Mesendoderm (in vitro differentiated cells): ENCODE data around the gene MARS1.
"Not testable (repeated sequence)": the region's sequence is repeated elsewhere in the genome, so short reads cannot be mapped to it uniquely, and the experiment has no call there.

Source experiments
- DNase-seq: peaks from one replicate; pipeline ENCODE4 v3.0.0; 2013
- H2AK5ac ChIP-seq: 2 replicates; pipeline ENCODE4 v1.6.1; 2013; ENCODE audit warnings: low read length, inconsistent platforms
- H2BK120ac ChIP-seq: 2 replicates; pipeline ENCODE4 v1.6.1; 2013; ENCODE audit warnings: low read depth, mild to moderate bottlenecking, low read length, moderate library complexity, mixed read lengths
- H2BK15ac ChIP-seq: replicated peaks from 2 replicates; pipeline ENCODE4 v1.6.1; 2013; ENCODE audit warnings: low read depth, mild to moderate bottlenecking, moderate library complexity
- H2BK5ac ChIP-seq: 2 replicates; pipeline ENCODE4 v1.6.1; 2013; ENCODE audit warnings: low read length, inconsistent platforms
- H3K18ac ChIP-seq: 2 replicates; pipeline ENCODE4 v1.6.1; 2013; ENCODE audit warnings: mild to moderate bottlenecking, low read length, mixed read lengths
- H3K23ac ChIP-seq: one replicate; pipeline ENCODE4 v1.6.1; 2013; ENCODE audit warnings: low read length
- H3K27ac ChIP-seq: 2 replicates; pipeline ENCODE4 v1.5.1; 2013; ENCODE audit warnings: low read depth, mild to moderate bottlenecking, inconsistent platforms, low read length, moderate library complexity
- H3K27me3 ChIP-seq: 2 replicates; pipeline ENCODE4 v1.6.1; 2013; ENCODE audit warnings: low read length, control low read depth, mild to moderate bottlenecking, inconsistent platforms; ENCODE audit not compliant: insufficient read depth, poor library complexity
- H3K36me3 ChIP-seq: 2 replicates; pipeline ENCODE4 v1.6.1; 2013; ENCODE audit warnings: low read length, inconsistent platforms; ENCODE audit not compliant: control insufficient read depth, insufficient read depth
- H3K4ac ChIP-seq: one replicate; pipeline ENCODE4 v1.6.1; 2013; ENCODE audit warnings: low read depth, mild to moderate bottlenecking, low read length, moderate library complexity
- H3K4me1 ChIP-seq: 2 replicates; pipeline ENCODE4 v1.6.1; 2013; ENCODE audit warnings: low read depth, low read length, inconsistent platforms; ENCODE audit not compliant: control insufficient read depth
- H3K4me2 ChIP-seq: 2 replicates; pipeline ENCODE4 v1.6.1; 2013; ENCODE audit warnings: low read length
- H3K4me3 ChIP-seq: 2 replicates; pipeline ENCODE4 v1.5.1; 2013; ENCODE audit warnings: mild to moderate bottlenecking, low read length
- H3K56ac ChIP-seq: one replicate; pipeline ENCODE4 v1.6.1; 2013; ENCODE audit warnings: low read length
- H3K79me1 ChIP-seq: 2 replicates; pipeline ENCODE4 v1.6.1; 2013; ENCODE audit warnings: low read length, inconsistent platforms
- H3K79me2 ChIP-seq: 2 replicates; pipeline ENCODE4 v1.6.1; 2013; ENCODE audit warnings: mild to moderate bottlenecking, low read length; ENCODE audit not compliant: control insufficient read depth, insufficient read depth
- H3K9ac ChIP-seq: 2 replicates; pipeline ENCODE4 v1.6.1; 2013; ENCODE audit warnings: low read length, inconsistent platforms
- H4K5ac ChIP-seq: one replicate; pipeline ENCODE4 v1.6.1; 2013; ENCODE audit warnings: low read length
- H4K8ac ChIP-seq: one replicate; pipeline ENCODE4 v1.6.1; 2013; ENCODE audit warnings: low read depth, mild to moderate bottlenecking, control low read depth, low read length, moderate library complexity
- WGBS: extraction: QIAGEN DNeasy Blood & Tissue Kit; methylation state at CpG from one replicate; pipeline ENCODE4 v1.1.7; 2013; ENCODE audit warnings: low lambda C conversion rate, missing lambda C conversion rate; ENCODE audit not compliant: insufficient coverage; ENCODE audit errors: extremely low coverage; 5-methylcytosine and 5-hydroxymethylcytosine counted together

Gene MARS1

GRCh38 chr12:57515408-57515933 lies 27.6 kb downstream of the MARS1 start:
- Histone ChIP-seq H2BK5ac (no peak overlapping the region), H3K27me3 (no peaks in the 10 kb centered on the region), H3K9ac (no peak overlapping the region), H3K4me2 (no peak overlapping the region), H4K5ac (no peak overlapping the region), H3K18ac (no peak overlapping the region), H2BK15ac (no peak overlapping the region), H3K4me1 (peaks cover 2% of the 10 kb centered on the region), H3K36me3 (peaks cover 39% of the 10 kb centered on the region), H3K4me3 (no peak overlapping the region), H3K4ac (no peak overlapping the region), H2BK120ac (no peak overlapping the region), H3K27ac (no peak overlapping the region), H2AK5ac (no peak overlapping the region), H3K56ac (no peak overlapping the region), H3K23ac (no peak overlapping the region), H3K79me1 (peaks cover 6% of the 10 kb centered on the region), H3K79me2 (peaks cover 5% of the 10 kb centered on the region), H4K8ac (no peak overlapping the region)
- WGBS = no CpG with 5 or more reads among the region's 3 CpGs
- no peak for DNase-seq

DNA sequence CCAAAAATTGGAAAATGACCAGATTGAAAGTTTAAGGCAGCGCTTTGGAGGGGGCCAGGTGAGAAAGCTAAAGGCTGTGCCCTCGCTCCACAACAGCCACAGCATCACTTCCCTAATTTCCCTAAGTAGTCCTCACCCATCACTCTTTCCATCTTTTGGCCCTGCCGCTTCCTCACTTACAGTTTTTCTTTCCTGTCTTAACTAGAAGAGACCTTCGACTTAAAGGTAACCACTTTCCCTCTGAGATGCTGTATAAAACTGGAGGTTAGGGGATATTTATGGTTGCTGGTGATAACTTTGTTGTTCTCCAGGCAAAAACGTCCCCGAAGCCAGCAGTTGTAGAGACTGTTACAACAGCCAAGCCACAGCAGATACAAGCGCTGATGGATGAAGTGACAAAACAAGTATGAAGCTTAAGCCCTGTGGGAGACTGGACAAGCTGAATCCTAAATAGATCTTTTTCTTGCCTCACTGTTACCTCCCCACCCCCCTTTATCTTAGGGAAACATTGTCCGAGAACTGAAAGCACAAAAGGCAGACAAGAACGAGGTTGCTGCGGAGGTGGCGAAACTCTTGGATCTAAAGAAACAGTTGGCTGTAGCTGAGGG lies 28.2 kb downstream of the MARS1 start:
- no peak overlapping the region for H3K56ac ChIP-seq
- peaks cover 6% of the 10 kb centered on the region for H3K79me1 ChIP-seq
- H2AK5ac ChIP-seq = no peak overlapping the region
- no peak overlapping the region for H3K4me3 ChIP-seq
- no peak overlapping the region for H2BK15ac ChIP-seq
- no CpG with 5 or more reads among the region's 11 CpGs for WGBS
- H3K18ac ChIP-seq = no peak overlapping the region
- no peak overlapping the region for H3K4ac ChIP-seq
- no peak overlapping the region for H2BK5ac ChIP-seq
- peaks cover 2% of the 10 kb centered on the region for H3K4me1 ChIP-seq
- H4K8ac ChIP-seq = no peak overlapping the region
- no peak overlapping the region for H3K4me2 ChIP-seq
- H3K27ac ChIP-seq = no peak overlapping the region
- no peak overlapping the region for H3K9ac ChIP-seq
- H3K36me3 ChIP-seq = peaks cover 39% of the 10 kb centered on the region
- H3K27me3 ChIP-seq = no peaks in the 10 kb centered on the region
- H3K79me2 ChIP-seq = peaks cover 5% of the 10 kb centered on the region
- H4K5ac ChIP-seq = no peak overlapping the region
- DNase-seq = no peak
- H3K23ac ChIP-seq = no peak overlapping the region
- no peak overlapping the region for H2BK120ac ChIP-seq

GRCh38 chr12:57516617-57517153 lies 28.8 kb downstream of the MARS1 start:
- peaks cover 6% of the 10 kb centered on the region for H3K79me1 ChIP-seq
- peaks cover 6% of the 10 kb centered on the region for H3K4me1 ChIP-seq
- H3K79me2 ChIP-seq = peaks cover 5% of the 10 kb centered on the region
- no peak overlapping the region for H2BK5ac ChIP-seq
- no peak for DNase-seq
- peaks cover 36% of the 10 kb centered on the region for H3K36me3 ChIP-seq
- H3K4me3 ChIP-seq = no peak overlapping the region
- H4K5ac ChIP-seq = no peak overlapping the region
- H3K23ac ChIP-seq = peak overlapping the region; percentile 74
- no peak overlapping the region for H2BK120ac ChIP-seq
- H3K27ac ChIP-seq = no peak overlapping the region
- no peaks in the 10 kb centered on the region for H3K27me3 ChIP-seq
- H3K9ac ChIP-seq = no peak overlapping the region
- no peak overlapping the region for H3K18ac ChIP-seq
- H3K56ac ChIP-seq = no peak overlapping the region
- no peak overlapping the region for H2BK15ac ChIP-seq
- no peak overlapping the region for H3K4me2 ChIP-seq
- no CpG with 5 or more reads among the region's 11 CpGs for WGBS
- H2AK5ac ChIP-seq = no peak overlapping the region
- H3K4ac ChIP-seq = no peak overlapping the region
- no peak overlapping the region for H4K8ac ChIP-seq

GRCh38 chr12:57517187-57517586 lies 29.3 kb downstream of the MARS1 start:
- Histone ChIP-seq H3K4me2 (no peak overlapping the region), H4K5ac (no peak overlapping the region), H3K56ac (no peak overlapping the region), H2BK5ac (no peak overlapping the region), H3K4me1 (peaks cover 6% of the 10 kb centered on the region), H2AK5ac (no peak overlapping the region), H3K9ac (no peak overlapping the region), H3K4ac (no peak overlapping the region), H3K23ac (no peak overlapping the region), H3K79me2 (peaks cover 5% of the 10 kb centered on the region), H3K18ac (no peak overlapping the region), H3K36me3 (peaks cover 31% of the 10 kb centered on the region), H3K27me3 (no peaks in the 10 kb centered on the region), H3K4me3 (no peak overlapping the region), H3K27ac (no peak overlapping the region), H2BK120ac (no peak overlapping the region), H3K79me1 (peaks cover 6% of the 10 kb centered on the region), H4K8ac (no peak overlapping the region), H2BK15ac (no peak overlapping the region)
- no CpG with 5 or more reads among the region's 1 CpG for WGBS
- DNase-seq = no peak

DNA sequence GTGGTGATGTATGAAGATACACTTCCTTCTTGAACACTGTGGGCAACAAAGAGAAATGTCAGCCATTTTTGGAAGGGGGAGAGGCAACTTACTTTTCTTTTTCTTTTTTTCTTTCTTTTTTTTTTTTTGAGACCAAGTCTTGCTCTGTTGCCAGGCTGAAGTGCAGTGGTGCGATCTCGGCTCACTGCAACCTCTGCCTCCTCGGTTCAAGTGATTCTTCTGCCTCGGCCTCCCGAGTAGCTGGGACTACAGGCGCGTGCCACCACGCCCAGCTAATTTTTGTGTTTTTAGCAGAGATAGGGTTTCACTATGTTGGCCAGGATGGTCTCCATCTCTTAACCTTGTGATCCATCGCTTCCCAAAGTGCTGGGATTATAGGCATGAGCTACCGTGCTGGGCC lies 29.9 kb downstream of the MARS1 start:
- not testable (repeated sequence) for H4K8ac ChIP-seq, H4K5ac ChIP-seq, DNase-seq, H3K27ac ChIP-seq, H2BK15ac ChIP-seq, H3K79me2 ChIP-seq, H3K27me3 ChIP-seq, H2BK5ac ChIP-seq, H3K4me2 ChIP-seq, H3K9ac ChIP-seq, H3K4ac ChIP-seq, H3K4me3 ChIP-seq, H3K18ac ChIP-seq, H3K56ac ChIP-seq, H3K4me1 ChIP-seq, H2BK120ac ChIP-seq, H2AK5ac ChIP-seq, H3K79me1 ChIP-seq, H3K23ac ChIP-seq
- no CpG with 5 or more reads among the region's 10 CpGs for WGBS
- H3K36me3 ChIP-seq = peaks cover 28% of the 10 kb centered on the region
